Smooth muscle cell (in vitro differentiated cells): Measurements from ENCODE around the gene CEP41. TPM values are rescaled to one million over a fixed set of nuclear protein-coding genes. Genes with fewer than 3 reads are reported as not detected.

Source experiments
- DNase-seq: peaks from one replicate; lab custom pipeline; 2025; ENCODE audit not compliant: unreplicated experiment; lab: John Stamatoyannopoulos, UW
- H2AFZ ChIP-seq: fragments of 200-600 bp; sonication (generic); 2 replicates; pipeline ENCODE4 v1.6.0; 2016; ENCODE audit warnings: antibody characterized with exemption, low read depth, mild to moderate bottlenecking
- H3F3A ChIP-seq: fragments of 200-600 bp; sonication (generic); 2 replicates; pipeline ENCODE4 v1.6.0; 2017; ENCODE audit warnings: antibody characterized with exemption, low read depth
- H3K27ac ChIP-seq: fragments of 200-600 bp; sonication (generic); 2 replicates; pipeline ENCODE4 v1.5.1; 2016; ENCODE audit warnings: low read depth, mild to moderate bottlenecking
- H3K27me3 ChIP-seq: fragments of 200-600 bp; sonication (generic); 2 replicates; pipeline ENCODE4 v1.6.1; 2016; ENCODE audit warnings: low read depth, mild to moderate bottlenecking
- H3K36me3 ChIP-seq: fragments of 200-600 bp; sonication (generic); 2 replicates; pipeline ENCODE4 v1.5.1; 2016; ENCODE audit warnings: low read depth
- H3K4me1 ChIP-seq: fragments of 200-600 bp; sonication (generic); 2 replicates; pipeline ENCODE4 v1.5.1; 2016; ENCODE audit warnings: low read depth
- H3K4me2 ChIP-seq: fragments of 200-600 bp; sonication (generic); 2 replicates; pipeline ENCODE4 v1.6.0; 2016; ENCODE audit warnings: mild to moderate bottlenecking
- H3K4me3 ChIP-seq: fragments of 200-600 bp; sonication (generic); 2 replicates; pipeline ENCODE4 v1.5.1; 2016; ENCODE audit warnings: mild to moderate bottlenecking
- H3K79me2 ChIP-seq: fragments of 200-600 bp; sonication (generic); 2 replicates; pipeline ENCODE4 v1.6.0; 2016; ENCODE audit warnings: low read depth, mild to moderate bottlenecking
- H3K9ac ChIP-seq: fragments of 200-600 bp; sonication (generic); 2 replicates; pipeline ENCODE4 v1.6.0; 2016; ENCODE audit warnings: low read depth
- H3K9me3 ChIP-seq: fragments of 200-600 bp; sonication (generic); replicated peaks from 2 replicates; pipeline ENCODE4 v1.5.1; 2016; ENCODE audit warnings: low read depth
- H4K20me1 ChIP-seq: fragments of 200-600 bp; sonication (generic); 2 replicates; pipeline ENCODE4 v1.6.0; 2016; ENCODE audit warnings: low read depth
- WGBS: methylation state at CpG from one replicate; pipeline ENCODE4 v1.1.7; 2016; ENCODE audit warnings: low lambda C conversion rate; 5-methylcytosine and 5-hydroxymethylcytosine counted together
- polyA plus RNA-seq: library from polyadenylated mRNA; unstranded; fragments of >200 nt; fragmentation: Nextera tagmentation; extraction: Ambion mirVana; gene quantifications from 2 replicates; pipeline ENCODE4 v1.2.1, GENCODE V29; 2016
- total RNA-seq: library from RNA; depleted of rRNA; stranded (reverse); fragments of >200 nt; gene quantifications from 2 replicates; pipeline ENCODE4 v1.2.3, GENCODE V29; 2014
- TF ChIP-seq, protein P1 (sequence below): fragments of 200-600 bp; sonication (generic); IDR thresholded peaks from 2 replicates; pipeline ENCODE4 v1.5.1; 2017; ENCODE audit warnings: borderline replicate concordance, mild to moderate bottlenecking, antibody characterized with exemption; ENCODE audit not compliant: insufficient read depth, poor library complexity, severe bottlenecking

The CEP41 gene
- total and polyA plus RNA-seq, 2 experiments from 2014 or later, result 18.3 to 35.1 TPM

DNA sequence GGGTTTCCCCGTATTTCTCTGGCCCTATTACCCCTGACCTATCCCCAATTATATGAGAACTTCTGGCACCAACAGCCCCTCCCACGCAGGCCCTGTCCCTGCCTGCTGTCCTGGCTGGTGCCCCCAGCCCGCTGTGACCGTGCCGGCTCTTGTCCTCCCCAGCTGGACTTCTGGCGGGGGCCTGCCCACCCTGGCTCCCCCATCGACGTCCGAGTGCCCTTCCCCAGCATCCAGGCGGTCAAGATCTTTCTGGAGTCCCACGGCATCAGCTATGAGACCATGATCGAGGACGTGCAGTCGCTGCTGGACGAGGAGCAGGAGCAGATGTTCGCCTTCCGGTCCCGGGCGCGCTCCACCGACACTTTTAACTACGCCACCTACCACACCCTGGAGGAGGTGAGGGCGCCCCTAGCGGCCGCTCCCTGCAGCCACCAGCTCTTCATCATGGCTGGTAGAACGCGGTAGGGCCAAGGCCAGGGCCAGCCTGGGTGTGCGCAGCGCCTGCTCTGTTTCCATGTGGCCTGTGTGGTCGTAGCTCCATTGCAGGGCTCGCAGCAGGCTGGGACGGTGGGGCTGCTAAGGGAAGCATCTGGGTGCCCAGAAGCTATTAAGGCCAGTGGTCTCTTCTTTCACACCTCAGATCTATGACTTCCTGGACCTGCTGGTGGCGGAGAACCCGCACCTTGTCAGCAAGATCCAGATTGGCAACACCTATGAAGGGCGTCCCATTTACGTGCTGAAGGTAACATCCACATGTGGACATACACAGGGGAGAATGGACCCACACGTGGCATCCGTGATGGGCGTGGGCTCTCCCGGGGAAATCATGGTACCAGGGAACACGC lies 59.1 kb downstream of the CEP41 start:
- no peak overlapping the region for H3K9ac ChIP-seq
- no peaks in the 10 kb centered on the region for H3F3A ChIP-seq
- no peak for DNase-seq
- no peaks in the 10 kb centered on the region for H3K27me3 ChIP-seq
- no peaks in the 10 kb centered on the region for H3K36me3 ChIP-seq
- H4K20me1 ChIP-seq, result no peaks in the 10 kb centered on the region
- no peak overlapping the region for H2AFZ ChIP-seq
- H3K9me3 ChIP-seq, result no peaks in the 10 kb centered on the region
- no peak overlapping the region for H3K4me2 ChIP-seq
- H3K4me1 ChIP-seq, result peaks cover 12% of the 10 kb centered on the region
- no peaks in the 10 kb centered on the region for H3K79me2 ChIP-seq
- TF ChIP-seq, protein P1, sequence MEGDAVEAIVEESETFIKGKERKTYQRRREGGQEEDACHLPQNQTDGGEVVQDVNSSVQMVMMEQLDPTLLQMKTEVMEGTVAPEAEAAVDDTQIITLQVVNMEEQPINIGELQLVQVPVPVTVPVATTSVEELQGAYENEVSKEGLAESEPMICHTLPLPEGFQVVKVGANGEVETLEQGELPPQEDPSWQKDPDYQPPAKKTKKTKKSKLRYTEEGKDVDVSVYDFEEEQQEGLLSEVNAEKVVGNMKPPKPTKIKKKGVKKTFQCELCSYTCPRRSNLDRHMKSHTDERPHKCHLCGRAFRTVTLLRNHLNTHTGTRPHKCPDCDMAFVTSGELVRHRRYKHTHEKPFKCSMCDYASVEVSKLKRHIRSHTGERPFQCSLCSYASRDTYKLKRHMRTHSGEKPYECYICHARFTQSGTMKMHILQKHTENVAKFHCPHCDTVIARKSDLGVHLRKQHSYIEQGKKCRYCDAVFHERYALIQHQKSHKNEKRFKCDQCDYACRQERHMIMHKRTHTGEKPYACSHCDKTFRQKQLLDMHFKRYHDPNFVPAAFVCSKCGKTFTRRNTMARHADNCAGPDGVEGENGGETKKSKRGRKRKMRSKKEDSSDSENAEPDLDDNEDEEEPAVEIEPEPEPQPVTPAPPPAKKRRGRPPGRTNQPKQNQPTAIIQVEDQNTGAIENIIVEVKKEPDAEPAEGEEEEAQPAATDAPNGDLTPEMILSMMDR, result peak; percentile 17
- no peak overlapping the region for H3K4me3 ChIP-seq
- WGBS, result 93% methylated on average over 40 of the region's 41 CpGs
- no peak overlapping the region for H3K27ac ChIP-seq

DNA sequence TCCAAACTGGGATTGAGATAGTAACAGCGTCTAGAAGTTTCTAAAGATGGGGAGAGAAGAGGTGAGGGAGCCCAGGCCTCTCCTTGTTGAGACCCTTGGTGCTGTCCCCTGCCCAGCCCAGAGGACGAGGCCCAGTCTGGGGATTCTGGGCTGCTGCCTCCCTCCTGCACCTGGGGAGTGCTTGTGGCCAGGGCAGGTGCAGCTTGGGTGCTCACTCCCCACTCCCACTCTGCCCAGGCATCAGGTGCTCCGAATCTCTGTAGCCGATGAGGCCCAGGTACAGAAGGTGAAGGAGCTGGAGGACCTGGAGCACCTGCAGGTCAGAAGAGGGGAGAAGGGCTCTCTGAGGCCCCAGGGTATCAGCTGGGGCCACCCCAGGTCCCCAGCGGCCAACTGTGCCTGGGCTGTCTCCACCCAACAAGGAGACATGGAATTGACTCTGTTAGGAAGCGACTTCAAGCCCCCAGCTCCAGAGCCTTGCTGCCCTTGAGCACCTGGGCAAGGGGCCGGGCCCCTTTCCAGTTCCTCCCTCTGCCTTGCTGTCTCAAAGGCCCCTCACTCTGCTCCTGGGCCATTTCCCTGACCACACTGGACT lies 59.9 kb downstream of the CEP41 start:
- peak overlapping the region; percentile 43 for H2AFZ ChIP-seq
- no peaks in the 10 kb centered on the region for H3K36me3 ChIP-seq
- H3K4me3 ChIP-seq, result no peak overlapping the region
- no peaks in the 10 kb centered on the region for H4K20me1 ChIP-seq
- TF ChIP-seq, protein P1, result no peak
- no peak overlapping the region for H3K27ac ChIP-seq
- peaks cover 12% of the 10 kb centered on the region for H3K4me1 ChIP-seq
- no peaks in the 10 kb centered on the region for H3K79me2 ChIP-seq
- H3K4me2 ChIP-seq, result no peak overlapping the region
- 96% methylated on average over 7 of the region's 7 CpGs for WGBS
- no peak for DNase-seq
- no peak overlapping the region for H3K9ac ChIP-seq
- no peaks in the 10 kb centered on the region for H3K27me3 ChIP-seq
- no peaks in the 10 kb centered on the region for H3K9me3 ChIP-seq
- no peaks in the 10 kb centered on the region for H3F3A ChIP-seq

DNA sequence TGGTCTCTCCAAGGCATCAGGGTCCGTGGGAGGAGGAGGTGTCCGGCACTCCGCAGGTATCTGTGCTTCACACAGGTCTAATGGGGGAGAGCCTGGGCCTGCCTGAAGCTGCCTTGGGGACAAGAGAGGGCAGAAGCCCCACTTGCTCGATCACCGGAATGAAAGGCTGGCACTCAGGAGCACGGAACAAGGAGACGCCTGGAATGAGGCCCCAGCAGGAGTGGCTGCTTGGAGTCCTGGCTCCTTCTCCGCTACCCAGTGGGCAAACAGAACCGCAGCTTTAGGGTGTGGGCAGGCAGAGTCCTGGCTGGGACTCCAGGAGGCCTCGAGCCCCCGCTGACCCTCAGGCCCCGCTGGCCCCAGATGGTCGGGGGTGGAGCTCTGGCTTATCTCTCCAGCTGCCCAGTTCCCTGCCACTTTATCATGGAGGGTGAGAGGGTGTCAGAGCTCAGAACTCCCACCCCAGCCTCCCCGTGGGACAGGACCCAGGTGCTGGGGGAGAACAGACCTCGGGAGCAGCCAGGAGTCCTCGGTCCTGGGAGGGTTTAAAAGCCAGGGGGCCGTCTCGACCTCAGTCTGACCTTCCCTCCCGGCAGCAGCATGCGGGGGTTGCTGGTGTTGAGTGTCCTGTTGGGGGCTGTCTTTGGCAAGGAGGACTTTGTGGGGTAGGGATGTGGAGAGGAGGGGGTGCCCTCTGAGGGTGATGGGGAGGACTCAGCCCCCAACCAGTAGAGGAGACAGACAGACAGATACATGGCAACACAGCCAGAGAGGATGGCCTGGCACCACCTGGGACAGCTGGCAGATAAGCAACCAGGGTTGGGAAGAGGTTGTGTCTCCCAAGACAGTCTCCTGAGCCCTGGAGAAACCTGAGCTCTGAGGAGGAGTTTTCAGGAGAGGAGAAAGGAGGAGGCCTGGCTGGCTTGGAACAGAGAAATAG lies 60.6 kb downstream of the CEP41 start, which contains the start of gene CPA1:
Gene CPA1 (plus strand): TSS at position 574 of the 940 bp plus-strand sequence. CDS start 27 bp downstream, at position 601.
- peak within 1 kb of the TSS; percentile 48 for H3K4me2 ChIP-seq
- peaks cover 12% of the 10 kb centered on the region for H3K4me1 ChIP-seq
- H3K9me3 ChIP-seq, result no peaks in the 10 kb centered on the region
- H3K27me3 ChIP-seq, result no peaks in the 10 kb centered on the region
- H3K27ac ChIP-seq, result peak within 1 kb of the TSS; percentile 42
- no peak within 1 kb of the TSS for H3K9ac ChIP-seq
- no peaks in the 10 kb centered on the region for H4K20me1 ChIP-seq
- peak within 1 kb of the TSS; percentile 43 for H2AFZ ChIP-seq
- TF ChIP-seq, protein P1, result no peak
- no peaks in the 10 kb centered on the region for H3K79me2 ChIP-seq
- H3K4me3 ChIP-seq, result no peak within 1 kb of the TSS
- H3F3A ChIP-seq, result no peaks in the 10 kb centered on the region
- DNase-seq, result no peak
- no peaks in the 10 kb centered on the region for H3K36me3 ChIP-seq
- WGBS, result 42% methylated on average over 19 of the region's 20 CpGs
